GM18870 (cell line): ENCODE data around the gene RPL3.

ENCODE experiments used
- ATAC-seq: cut with Tn5 transposase; IDR thresholded peaks from one replicate; pipeline ENCODE4 v1.9.1; 2021; ENCODE audit warnings: moderate library complexity; ENCODE audit not compliant: unreplicated experiment

Gene RPL3

GRCh38 chr22:39317775-39318506 lies 1.5 kb downstream of the RPL3 start:
- ATAC-seq = no peak

GRCh38 chr22:39317084-39317774 lies 2.2 kb downstream of the RPL3 start:
- no peak for ATAC-seq

- ATAC-seq = no peak
Observed at GRCh38 chr22:39316440-39317083, 2.9 kb downstream of the RPL3 start.

GRCh38 chr22:39315389-39315788 lies 4.0 kb downstream of the RPL3 start:
- ATAC-seq = no peak

GRCh38 chr22:39314251-39314971 lies 5.0 kb downstream of the RPL3 start:
- no peak for ATAC-seq

- no peak for ATAC-seq
Observed at GRCh38 chr22:39313258-39314001, 6.0 kb downstream of the RPL3 start.

- no peak for ATAC-seq
Observed at GRCh38 chr22:39312410-39312809, 7.0 kb downstream of the RPL3 start.

- ATAC-seq = no peak
Observed at GRCh38 chr22:39311592-39312400, 7.6 kb downstream of the RPL3 start.

GRCh38 chr22:39309881-39310714 lies 9.3 kb downstream of the RPL3 start:
- ATAC-seq = no peak

GRCh38 chr22:39309364-39309861 lies 10.0 kb downstream of the RPL3 start:
- no peak for ATAC-seq

GRCh38 chr22:39308614-39309363 lies 10.6 kb downstream of the RPL3 start:
- no peak for ATAC-seq

- ATAC-seq = no peak
Observed at GRCh38 chr22:39306456-39307361, 12.7 kb downstream of the RPL3 start.

- ATAC-seq = no peak
Observed at GRCh38 chr22:39303892-39304671, 15.3 kb downstream of the RPL3 start.

GRCh38 chr22:39303358-39303757 lies 16.1 kb downstream of the RPL3 start:
- ATAC-seq = no peak

GRCh38 chr22:39302431-39302960 lies 16.9 kb downstream of the RPL3 start:
- no peak for ATAC-seq

- ATAC-seq = no peak
Observed at GRCh38 chr22:39301926-39302325, 17.5 kb downstream of the RPL3 start.
